Karpas-422 (cell line): ENCODE data around the gene NELFCD. TPM values are rescaled to one million over a fixed set of nuclear protein-coding genes. Genes with fewer than 3 reads are reported as not detected.

Source experiments
- DNase-seq: peaks from one replicate; pipeline ENCODE4 v3.0.0-alpha.2; 2015
- H2AFZ ChIP-seq: fragments of 200-600 bp; sonication (generic); 2 replicates; pipeline ENCODE4 v1.6.1; 2014; ENCODE audit warnings: antibody characterized with exemption, low read length, mixed read lengths
- H3K27ac ChIP-seq: fragments of 200-600 bp; sonication (generic); 2 replicates; pipeline ENCODE4 v1.5.1; 2014; ENCODE audit warnings: mild to moderate bottlenecking, low read length, moderate library complexity
- H3K27me3 ChIP-seq: fragments of 200-600 bp; sonication (generic); 2 replicates; pipeline ENCODE4 v1.6.1; 2014; ENCODE audit warnings: low read length, mixed read lengths
- H3K36me3 ChIP-seq: fragments of 200-600 bp; sonication (generic); 2 replicates; pipeline ENCODE4 v1.6.1; 2014; ENCODE audit warnings: low read length, mixed read lengths; ENCODE audit not compliant: insufficient read depth
- H3K4me1 ChIP-seq: fragments of 200-600 bp; sonication (generic); 2 replicates; pipeline ENCODE4 v1.6.1; 2014; ENCODE audit warnings: mild to moderate bottlenecking, low read length, mixed read lengths
- H3K4me2 ChIP-seq: fragments of 200-600 bp; sonication (generic); 2 replicates; pipeline ENCODE4 v1.6.1; 2014; ENCODE audit warnings: low read length, low read depth, mild to moderate bottlenecking; ENCODE audit not compliant: poor library complexity, severe bottlenecking
- H3K4me3 ChIP-seq: fragments of 200-600 bp; sonication (generic); 2 replicates; pipeline ENCODE4 v1.5.1; 2014; ENCODE audit warnings: mild to moderate bottlenecking, antibody characterized with exemption, low read length, mixed read lengths
- H3K79me2 ChIP-seq: fragments of 200-600 bp; sonication (generic); 2 replicates; pipeline ENCODE4 v1.6.1; 2014; ENCODE audit warnings: mild to moderate bottlenecking, low read length, mixed read lengths
- H3K9ac ChIP-seq: fragments of 200-600 bp; sonication (generic); 2 replicates; pipeline ENCODE4 v1.6.0; 2014; ENCODE audit warnings: low read length
- H3K9me2 ChIP-seq: fragments of 200-600 bp; sonication (generic), shearing (Covaris generic); replicated peaks from 2 replicates; pipeline ENCODE4 v1.6.0; 2014; ENCODE audit warnings: mild to moderate bottlenecking, low read length, moderate library complexity; ENCODE audit not compliant: insufficient read depth
- H3K9me3 ChIP-seq: fragments of 300-700, 200-600 bp; sonication (generic); 2 replicates; pipeline ENCODE4 v1.6.1; 2014; ENCODE audit warnings: low read length, mixed read lengths
- H4K20me1 ChIP-seq: fragments of 200-600 bp; sonication (generic); 2 replicates; pipeline ENCODE4 v1.6.1; 2014; ENCODE audit warnings: mild to moderate bottlenecking, antibody characterized with exemption, low read length, low read depth; ENCODE audit not compliant: insufficient read depth
- total RNA-seq: library from RNA; depleted of rRNA; stranded (reverse); fragments of >200 nt; shearing (Covaris generic); gene quantifications from 2 replicates; pipeline ENCODE4 v1.2.3, GENCODE V29; 2014; ENCODE audit warnings: low replicate concordance; rRNA removed

NELFCD gene, protein sequence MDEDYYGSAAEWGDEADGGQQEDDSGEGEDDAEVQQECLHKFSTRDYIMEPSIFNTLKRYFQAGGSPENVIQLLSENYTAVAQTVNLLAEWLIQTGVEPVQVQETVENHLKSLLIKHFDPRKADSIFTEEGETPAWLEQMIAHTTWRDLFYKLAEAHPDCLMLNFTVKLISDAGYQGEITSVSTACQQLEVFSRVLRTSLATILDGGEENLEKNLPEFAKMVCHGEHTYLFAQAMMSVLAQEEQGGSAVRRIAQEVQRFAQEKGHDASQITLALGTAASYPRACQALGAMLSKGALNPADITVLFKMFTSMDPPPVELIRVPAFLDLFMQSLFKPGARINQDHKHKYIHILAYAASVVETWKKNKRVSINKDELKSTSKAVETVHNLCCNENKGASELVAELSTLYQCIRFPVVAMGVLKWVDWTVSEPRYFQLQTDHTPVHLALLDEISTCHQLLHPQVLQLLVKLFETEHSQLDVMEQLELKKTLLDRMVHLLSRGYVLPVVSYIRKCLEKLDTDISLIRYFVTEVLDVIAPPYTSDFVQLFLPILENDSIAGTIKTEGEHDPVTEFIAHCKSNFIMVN
- total RNA-seq = 51.3 and 57.5 TPM in 2 replicates

GRCh38 chr20:58980711-58981627 lies at the start of gene NELFCD:
TSS of gene NELFCD (plus strand) at chr20:58981256. CDS start at chr20:58981310, 54 bp downstream.
- peak within 1 kb of the TSS; percentile 64 for H3K27ac ChIP-seq
- H3K79me2 ChIP-seq = peaks cover 44% of the 10 kb centered on the region
- peaks cover 4% of the 10 kb centered on the region; the same call in 1 of the 2 replicates for H3K36me3 ChIP-seq
- peak within 1 kb of the TSS; percentile 93 for H3K9ac ChIP-seq
- no peaks in the 10 kb centered on the region for H3K9me3 ChIP-seq
- peak within 1 kb of the TSS; percentile 73 for H3K4me2 ChIP-seq
- H3K9me2 ChIP-seq = no peaks in the 10 kb centered on the region
- H3K4me1 ChIP-seq = peaks cover 43% of the 10 kb centered on the region
- DNase-seq = peak; percentile 95
- peak within 1 kb of the TSS; percentile 74 for H3K4me3 ChIP-seq
- no peaks in the 10 kb centered on the region for H3K27me3 ChIP-seq
- no peaks in the 10 kb centered on the region for H4K20me1 ChIP-seq
- peak within 1 kb of the TSS; percentile 35; the same call in 1 of the 2 replicates for H2AFZ ChIP-seq

DNA sequence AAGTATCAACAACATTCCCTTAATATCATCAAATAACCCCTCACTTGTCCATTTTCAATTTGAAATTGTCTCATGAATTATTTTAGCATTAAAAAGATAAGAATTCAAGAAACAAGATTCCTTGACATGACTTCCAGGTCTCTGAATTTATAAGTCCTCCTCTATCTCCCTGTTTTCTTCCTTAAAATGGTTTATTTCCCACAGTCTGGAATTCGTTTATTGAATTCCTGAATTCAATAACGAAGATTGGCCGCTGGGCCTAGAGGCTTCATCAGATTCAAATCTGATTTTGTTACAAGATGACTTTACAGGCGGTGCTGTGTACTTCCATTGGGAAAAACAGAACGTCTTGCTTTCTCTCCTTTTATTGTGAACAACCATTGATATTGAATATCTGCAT lies 48.9 kb upstream of the NELFCD start:
- no peak for DNase-seq
- Histone ChIP-seq H3K4me1 (peaks cover 16% of the 10 kb centered on the region), H3K9ac (no peak overlapping the region), H3K9me2 (no peaks in the 10 kb centered on the region), H3K36me3 (no peaks in the 10 kb centered on the region), H2AFZ (no peak overlapping the region), H4K20me1 (no peaks in the 10 kb centered on the region), H3K79me2 (no peaks in the 10 kb centered on the region), H3K27me3 (no peaks in the 10 kb centered on the region), H3K9me3 (no peaks in the 10 kb centered on the region), H3K27ac (no peak overlapping the region), H3K4me3 (no peak overlapping the region), H3K4me2 (no peak overlapping the region)

DNA sequence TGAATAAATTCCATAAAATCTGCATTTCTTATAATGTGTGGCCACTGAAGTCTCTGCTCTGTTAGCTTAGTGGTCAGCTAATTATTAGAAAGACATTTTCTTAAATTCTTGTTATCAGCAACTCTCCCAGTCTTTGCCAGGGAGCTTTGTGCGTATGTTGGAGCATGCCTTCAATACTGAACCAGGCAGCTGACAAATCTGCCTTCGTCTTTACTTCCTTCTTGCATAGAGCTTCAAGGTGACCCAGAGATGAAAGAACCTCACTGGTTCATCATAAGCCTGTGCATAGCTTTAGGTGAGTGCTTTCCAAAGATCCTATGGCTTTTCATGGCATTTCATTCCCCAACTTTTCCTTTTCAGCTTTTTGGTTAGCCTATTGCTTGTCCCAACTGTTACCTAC lies 43.0 kb upstream of the NELFCD start:
- Histone ChIP-seq H4K20me1 (no peaks in the 10 kb centered on the region), H3K9me3 (no peaks in the 10 kb centered on the region), H3K4me1 (peaks cover 14% of the 10 kb centered on the region), H3K4me2 (peak overlapping the region; percentile 24), H3K27ac (no peak overlapping the region), H2AFZ (0 out of 2 replicates have a peak overlapping the region, but pooled peaks have one; percentile 38), H3K79me2 (no peaks in the 10 kb centered on the region), H3K4me3 (no peak overlapping the region), H3K9me2 (no peaks in the 10 kb centered on the region), H3K27me3 (no peaks in the 10 kb centered on the region; the same call in 1 of the 2 replicates), H3K36me3 (no peaks in the 10 kb centered on the region), H3K9ac (no peak overlapping the region)
- DNase-seq = no peak

DNA sequence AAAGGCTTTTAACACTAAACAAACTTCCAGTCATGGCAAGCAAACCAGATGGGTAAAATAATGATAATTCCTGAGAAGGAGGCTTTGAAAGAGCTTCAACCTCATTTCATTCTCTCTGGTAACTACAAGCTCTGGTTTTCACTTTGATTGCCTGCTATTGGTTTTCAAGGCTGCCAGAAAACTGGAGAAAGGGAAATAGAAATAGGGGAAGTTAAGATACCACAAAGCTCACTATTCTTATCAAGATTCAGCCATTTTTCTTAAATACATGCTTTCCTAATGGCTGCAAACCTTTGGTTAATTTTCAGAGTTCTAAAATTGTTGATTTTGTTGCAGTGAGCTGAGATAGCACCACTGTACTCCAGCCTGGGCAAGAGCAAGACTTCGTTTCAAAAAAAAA lies 42.5 kb upstream of the NELFCD start:
- DNase-seq = peak; percentile 56
- peak overlapping the region; percentile 24 for H3K4me2 ChIP-seq
- H3K9me2 ChIP-seq = no peaks in the 10 kb centered on the region
- H3K27me3 ChIP-seq = no peaks in the 10 kb centered on the region; the same call in 1 of the 2 replicates
- no peak overlapping the region for H3K4me3 ChIP-seq
- H3K4me1 ChIP-seq = peaks cover 14% of the 10 kb centered on the region
- no peaks in the 10 kb centered on the region for H3K79me2 ChIP-seq
- 0 out of 2 replicates have a peak overlapping the region, but pooled peaks have one; percentile 38 for H2AFZ ChIP-seq
- no peaks in the 10 kb centered on the region for H3K9me3 ChIP-seq
- H3K9ac ChIP-seq = no peak overlapping the region
- H3K36me3 ChIP-seq = no peaks in the 10 kb centered on the region
- no peak overlapping the region for H3K27ac ChIP-seq
- no peaks in the 10 kb centered on the region for H4K20me1 ChIP-seq

DNA sequence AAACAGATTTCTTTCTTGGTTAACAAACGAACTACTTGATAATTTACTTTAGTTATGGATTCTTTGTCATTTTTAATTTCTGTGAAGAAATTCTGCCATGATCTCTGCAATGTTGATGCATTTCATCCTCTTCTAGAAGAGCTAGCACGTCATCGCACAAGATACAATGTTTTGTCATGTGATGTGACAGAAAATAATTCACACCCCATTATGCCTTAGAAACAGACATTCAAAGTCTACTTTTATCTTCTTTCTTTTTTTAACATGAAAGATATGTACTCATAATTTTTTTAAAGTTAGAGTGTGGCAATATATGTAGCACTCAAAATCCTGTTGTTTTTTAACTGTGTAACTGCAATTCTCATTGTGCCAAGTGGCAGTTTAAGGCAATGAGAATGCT lies 39.6 kb upstream of the NELFCD start:
- Histone ChIP-seq H3K9me2 (no peaks in the 10 kb centered on the region), H2AFZ (no peak overlapping the region), H4K20me1 (no peaks in the 10 kb centered on the region), H3K9ac (no peak overlapping the region), H3K36me3 (no peaks in the 10 kb centered on the region), H3K4me1 (peaks cover 19% of the 10 kb centered on the region), H3K27ac (no peak overlapping the region), H3K9me3 (no peaks in the 10 kb centered on the region), H3K79me2 (no peaks in the 10 kb centered on the region), H3K27me3 (no peaks in the 10 kb centered on the region; the same call in 1 of the 2 replicates), H3K4me2 (no peak overlapping the region), H3K4me3 (no peak overlapping the region)
- no peak for DNase-seq

- no peak for DNase-seq
- H3K27ac ChIP-seq = no peak overlapping the region
- no peaks in the 10 kb centered on the region for H3K79me2 ChIP-seq
- no peaks in the 10 kb centered on the region for H3K9me3 ChIP-seq
- no peaks in the 10 kb centered on the region; the same call in 1 of the 2 replicates for H3K27me3 ChIP-seq
- H3K4me2 ChIP-seq = no peak overlapping the region
- H3K36me3 ChIP-seq = no peaks in the 10 kb centered on the region
- H3K4me3 ChIP-seq = no peak overlapping the region
- no peaks in the 10 kb centered on the region for H3K9me2 ChIP-seq
- no peak overlapping the region for H3K9ac ChIP-seq
- H4K20me1 ChIP-seq = no peaks in the 10 kb centered on the region
- H3K4me1 ChIP-seq = peaks cover 19% of the 10 kb centered on the region
- H2AFZ ChIP-seq = no peak overlapping the region
Measured at GRCh38 chr20:58942549-58942948, 38.5 kb upstream of the NELFCD start.

GRCh38 chr20:58944610-58945009 lies 36.4 kb upstream of the NELFCD start:
- Histone ChIP-seq H3K4me2 (no peak overlapping the region), H2AFZ (no peak overlapping the region), H4K20me1 (no peaks in the 10 kb centered on the region), H3K9me3 (no peaks in the 10 kb centered on the region), H3K9ac (no peak overlapping the region), H3K27me3 (no peaks in the 10 kb centered on the region), H3K4me3 (no peak overlapping the region), H3K36me3 (no peaks in the 10 kb centered on the region), H3K9me2 (no peaks in the 10 kb centered on the region), H3K4me1 (peaks cover 5% of the 10 kb centered on the region), H3K27ac (no peak overlapping the region), H3K79me2 (no peaks in the 10 kb centered on the region)
- DNase-seq = no peak
